Vagina (tissue), 2 donors: ENCODE measurements around the gene ELAVL3. TPM values are rescaled to one million over a fixed set of nuclear protein-coding genes. Genes with fewer than 3 reads are reported as not detected.
A peak's percentile ranks its signal among the peaks of the same experiment; 100 is the strongest.

ENCODE experiments used
- DNase-seq, 2 donors: peaks; one replicate each; pipeline ENCODE4 v3.0.0-alpha.2; 2017; ENCODE audit errors: extremely low spot score in 2 of 2
- H3K27ac ChIP-seq: fragments of 200-600 bp; sonication (generic); one replicate; pipeline ENCODE4 v1.5.1; 2019
- H3K27me3 ChIP-seq: fragments of 200-600 bp; sonication (generic); one replicate; pipeline ENCODE4 v1.5.1; 2019
- H3K36me3 ChIP-seq, 2 donors: fragments of 200-600 bp; sonication (generic); one replicate each; pipeline ENCODE4 v1.5.1; 2017 to 2019
- H3K4me1 ChIP-seq: fragments of 200-600 bp; sonication (generic); one replicate; pipeline ENCODE4 v1.5.1; 2019
- H3K4me3 ChIP-seq, 2 donors: fragments of 200-600 bp; sonication (generic); 1 replicate in 1 of 2; 2 replicates in 1 of 2; pipeline ENCODE4 v1.5.1; 2016 to 2019
- H3K9me3 ChIP-seq: fragments of 200-600 bp; sonication (generic); one replicate; pipeline ENCODE4 v1.5.1; 2019
- POLR2A ChIP-seq, 2 donors: fragments of 450-650 bp; IDR thresholded peaks; one replicate each; pipeline ENCODE4 v1.6.1; 2017; ENCODE audit warnings: antibody characterized with exemption in 2 of 2, mild to moderate bottlenecking in 2 of 2, moderate library complexity in 2 of 2
- POLR2AphosphoS5 ChIP-seq, 2 donors: sonication (generic); formaldehyde crosslinking; IDR thresholded peaks; one replicate each; pipeline ENCODE4 v1.9.0; 2017; ENCODE audit warnings: antibody characterized with exemption in 2 of 2, mild to moderate bottlenecking in 2 of 2, low read depth in 1 of 2; ENCODE audit not compliant: insufficient read depth in 1 of 2
- intact Hi-C: fragments of 100-400 bp; cut with DNase I; formaldehyde crosslinking; loops from one replicate; pipeline ENCODE4 v1.15.1; 2023
- total RNA-seq: library from RNA; depleted of rRNA; stranded (reverse); fragments of >200 nt; gene quantifications from one replicate; pipeline ENCODE4 v1.2.3, GENCODE V29; 2016
- TF ChIP-seq, protein P1 (sequence below), 3 experiments: fragments of 450-650 bp in 2 of 3; fragments of 200-600 bp in 1 of 3; sonication (generic) in 1 of 3; IDR thresholded peaks; one replicate each; pipeline ENCODE4 v1.5.1; 2017 to 2019; ENCODE audit warnings: antibody characterized with exemption in 3 of 3, mild to moderate bottlenecking in 2 of 3, moderate library complexity in 2 of 3

Gene ELAVL3
- total RNA-seq, 1 donor from 2014 or later, result 1.2 TPM

DNA sequence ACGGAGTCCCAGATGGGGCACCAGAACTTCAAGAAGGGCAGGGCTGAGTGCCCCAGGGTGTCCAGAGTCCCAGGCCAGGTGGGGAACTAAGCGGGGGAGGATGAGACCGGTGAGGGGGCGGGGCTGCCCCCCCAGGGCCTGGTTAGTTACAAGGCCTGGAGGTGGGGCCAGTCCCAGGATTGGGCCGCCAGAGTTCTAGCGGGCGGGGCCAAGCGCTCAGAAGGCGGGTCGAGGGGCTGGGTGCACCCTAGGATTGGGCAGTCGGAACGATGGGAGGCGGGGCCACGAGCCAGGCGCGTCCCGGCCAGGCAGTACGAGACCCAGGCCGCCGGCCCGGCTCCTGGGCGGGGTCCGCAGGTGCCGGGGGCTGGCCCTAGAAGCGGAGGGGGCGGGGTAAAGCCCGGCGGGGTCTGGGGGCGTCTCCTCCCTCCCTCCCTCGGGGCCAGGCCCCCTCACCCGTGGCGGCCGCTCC is 24.2 kb upstream of the ELAVL3 start:
- intact Hi-C loops, result no loop called here
- peak; percentile 26 to 39 for TF ChIP-seq POLR2AphosphoS5 (IDR thresholded peaks at IDR 0.05; ENCODE audit: insufficient read depth in 1 of 2, low read depth in 1 of 2)
- TF ChIP-seq POLR2A (IDR thresholded peaks at IDR 0.05), result peak in 1 of 2 donors; percentile 26
- TF ChIP-seq, protein P1, sequence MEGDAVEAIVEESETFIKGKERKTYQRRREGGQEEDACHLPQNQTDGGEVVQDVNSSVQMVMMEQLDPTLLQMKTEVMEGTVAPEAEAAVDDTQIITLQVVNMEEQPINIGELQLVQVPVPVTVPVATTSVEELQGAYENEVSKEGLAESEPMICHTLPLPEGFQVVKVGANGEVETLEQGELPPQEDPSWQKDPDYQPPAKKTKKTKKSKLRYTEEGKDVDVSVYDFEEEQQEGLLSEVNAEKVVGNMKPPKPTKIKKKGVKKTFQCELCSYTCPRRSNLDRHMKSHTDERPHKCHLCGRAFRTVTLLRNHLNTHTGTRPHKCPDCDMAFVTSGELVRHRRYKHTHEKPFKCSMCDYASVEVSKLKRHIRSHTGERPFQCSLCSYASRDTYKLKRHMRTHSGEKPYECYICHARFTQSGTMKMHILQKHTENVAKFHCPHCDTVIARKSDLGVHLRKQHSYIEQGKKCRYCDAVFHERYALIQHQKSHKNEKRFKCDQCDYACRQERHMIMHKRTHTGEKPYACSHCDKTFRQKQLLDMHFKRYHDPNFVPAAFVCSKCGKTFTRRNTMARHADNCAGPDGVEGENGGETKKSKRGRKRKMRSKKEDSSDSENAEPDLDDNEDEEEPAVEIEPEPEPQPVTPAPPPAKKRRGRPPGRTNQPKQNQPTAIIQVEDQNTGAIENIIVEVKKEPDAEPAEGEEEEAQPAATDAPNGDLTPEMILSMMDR (IDR thresholded peaks at IDR 0.05), result no peak
- Histone ChIP-seq H3K27me3 (no peaks in the 10 kb centered on the region), H3K9me3 (no peaks in the 10 kb centered on the region), H3K4me3 (peak overlapping the region; percentile 87 to 94), H3K36me3 (no peaks in the 10 kb centered on the region), H3K27ac (peak overlapping the region; percentile 91), H3K4me1 (peaks cover 16% of the 10 kb centered on the region)
- peak in 1 of 2 donors; percentile 97 for DNase-seq

DNA sequence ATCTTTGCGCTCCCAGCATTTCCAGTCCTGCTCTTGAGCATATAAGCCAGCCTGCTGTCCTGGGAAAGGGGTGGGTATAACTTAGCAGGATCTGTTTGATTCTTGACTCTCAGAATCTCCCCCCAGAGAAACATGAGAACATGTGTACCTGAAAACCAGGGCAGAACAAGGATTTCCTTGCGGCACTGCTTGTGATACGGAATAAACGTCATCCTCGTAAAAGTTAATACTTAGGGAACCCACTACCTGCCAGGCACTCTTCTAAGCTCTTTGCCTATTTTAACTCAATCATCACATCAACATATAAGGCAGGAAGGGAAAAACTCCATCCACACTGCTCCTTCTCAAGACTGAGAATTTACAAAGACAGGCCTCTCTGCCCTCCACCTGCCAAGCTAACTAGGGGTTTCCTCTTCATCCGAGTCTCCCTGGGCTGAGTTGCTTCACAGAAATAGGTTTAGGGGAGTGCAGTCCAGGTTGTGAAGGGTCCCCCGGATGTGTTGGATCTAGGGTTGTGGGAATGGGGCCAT is 23.7 kb upstream of the ELAVL3 start:
- DNase-seq, result no peak
- H3K27ac ChIP-seq, result peak overlapping the region; percentile 91
- H3K4me3 ChIP-seq, result peak overlapping the region; percentile 87 to 94
- TF ChIP-seq, protein P1 (IDR thresholded peaks at IDR 0.05), result no peak
- TF ChIP-seq POLR2AphosphoS5 (IDR thresholded peaks at IDR 0.05; ENCODE audit: insufficient read depth in 1 of 2, low read depth in 1 of 2) (no peak), POLR2A (IDR thresholded peaks at IDR 0.05) (no peak)
- no peaks in the 10 kb centered on the region for H3K27me3 ChIP-seq
- no peaks in the 10 kb centered on the region for H3K9me3 ChIP-seq
- H3K36me3 ChIP-seq, result no peaks in the 10 kb centered on the region
- intact Hi-C loops, result no loop called here
- peaks cover 16% of the 10 kb centered on the region for H3K4me1 ChIP-seq

- no peak for DNase-seq
- peaks cover 0 to 12% of the 10 kb centered on the region in 2 donors for H3K36me3 ChIP-seq
- TF ChIP-seq POLR2A (IDR thresholded peaks at IDR 0.05) (no peak), POLR2AphosphoS5 (IDR thresholded peaks at IDR 0.05; ENCODE audit: insufficient read depth in 1 of 2, low read depth in 1 of 2) (no peak)
- TF ChIP-seq, protein P1 (IDR thresholded peaks at IDR 0.05), result no peak
- no peaks in the 10 kb centered on the region for H3K9me3 ChIP-seq
- no peak overlapping the region for H3K27ac ChIP-seq
- H3K4me3 ChIP-seq, result no peak overlapping the region
- H3K27me3 ChIP-seq, result no peaks in the 10 kb centered on the region
- peaks cover 4% of the 10 kb centered on the region for H3K4me1 ChIP-seq
- intact Hi-C loops, result no loop called here
These were observed 19.1 kb upstream of the ELAVL3 start for GRCh38 chr19:11499890-11500420.

DNA sequence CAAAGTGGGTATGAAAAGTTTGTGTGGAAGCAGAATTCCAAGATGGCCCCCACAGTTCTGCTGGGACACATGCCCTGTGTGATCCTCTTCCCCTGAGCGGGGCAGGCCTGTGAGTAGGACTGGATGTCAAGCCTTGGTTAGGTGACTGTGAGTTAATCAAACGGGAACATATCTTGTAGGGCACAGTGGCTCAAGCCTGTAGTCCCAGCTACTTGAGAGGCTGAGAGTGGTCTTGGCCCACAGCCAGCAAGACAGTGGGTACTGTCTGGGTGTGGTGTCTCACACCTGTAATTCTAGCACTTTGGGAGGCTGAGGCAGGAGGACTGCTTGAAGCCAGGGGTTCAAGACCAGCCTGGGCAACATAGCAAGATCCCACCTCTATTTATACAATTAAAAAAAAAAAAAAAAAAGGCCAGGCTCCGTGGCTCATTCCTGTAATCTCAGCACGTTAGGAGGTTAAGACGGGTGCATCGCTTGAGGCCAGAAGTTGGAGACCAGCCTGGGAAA is 18.4 kb upstream of the ELAVL3 start:
- TF ChIP-seq POLR2A (IDR thresholded peaks at IDR 0.05), result no peak
- TF ChIP-seq, protein P1 (IDR thresholded peaks at IDR 0.05), result no peak
- TF ChIP-seq POLR2AphosphoS5 (IDR thresholded peaks at IDR 0.05; ENCODE audit: insufficient read depth in 1 of 2, low read depth in 1 of 2), result no peak
- DNase-seq, result no peak
- Histone ChIP-seq H3K36me3 (peaks cover 0 to 12% of the 10 kb centered on the region in 2 donors), H3K27ac (no peak overlapping the region), H3K4me1 (no peaks in the 10 kb centered on the region), H3K4me3 (no peak overlapping the region), H3K27me3 (no peaks in the 10 kb centered on the region), H3K9me3 (no peaks in the 10 kb centered on the region)
- intact Hi-C loops, result no loop called here
